HepG2 (cell line): ENCODE measurements around the gene ACACA.

Experiments used
- ASH2L ChIP-seq: fragments of 300-600, 200-600 bp; sonication (generic); IDR thresholded peaks from 2 replicates; pipeline ENCODE4 v1.7.0; 2017; ENCODE audit warnings: low read depth, mild to moderate bottlenecking, moderate library complexity, mixed read lengths, low read length; ENCODE audit not compliant: insufficient read length
- ATF1 ChIP-seq: IDR thresholded peaks from 2 replicates; pipeline ENCODE4 v1.6.1; 2016; ENCODE audit warnings: mild to moderate bottlenecking, control low read depth
- EZH2 ChIP-seq: conservative IDR thresholded peaks from 2 replicates; pipeline ENCODE4 v1.6.1; 2012; ENCODE audit warnings: mild to moderate bottlenecking, low read depth, low read length, moderate library complexity
- IKZF4 ChIP-seq: sonication (generic); formaldehyde crosslinking; IDR thresholded peaks from 2 replicates; pipeline ENCODE4 v1.5.1; 2020; ENCODE audit warnings: borderline replicate concordance, mild to moderate bottlenecking, low read depth, missing genetic modification reagents; ENCODE audit errors: not compliant biosample characterization
- KLF9 ChIP-seq: IDR thresholded peaks from 2 replicates; pipeline ENCODE4 v1.6.1; 2016; ENCODE audit warnings: low read depth
- POLR2AphosphoS5 ChIP-seq: IDR thresholded peaks from 2 replicates; pipeline ENCODE4 v1.6.1; 2012; ENCODE audit warnings: low read depth, low read length
- SOX6 ChIP-seq, 2 experiments: fragments of 450-650 bp in 1 of 2; sonication (generic) in 1 of 2; formaldehyde crosslinking in 1 of 2; IDR thresholded peaks; 2 replicates each; pipeline versions ENCODE4 v1.4.0 to v1.6.1; 2017 to 2020; ENCODE audit warnings: antibody characterized with exemption in 1 of 2, mild to moderate bottlenecking in 1 of 2, missing genetic modification reagents in 1 of 2
- TCF7L2 ChIP-seq: IDR thresholded peaks from 2 replicates; pipeline ENCODE4 v1.6.1; 2011; ENCODE audit warnings: mild to moderate bottlenecking, low read depth, low read length, moderate library complexity
- ZNF232 ChIP-seq: sonication (generic); formaldehyde crosslinking; IDR thresholded peaks from 2 replicates; pipeline ENCODE4 v1.4.0; 2020; ENCODE audit warnings: missing genetic modification reagents, borderline replicate concordance
- TF ChIP-seq, protein P1 (sequence below): sonication (generic); formaldehyde crosslinking; IDR thresholded peaks from 2 replicates; pipeline ENCODE4 v1.5.0; 2020; ENCODE audit warnings: mild to moderate bottlenecking, missing genetic modification reagents, moderate library complexity
- TF ChIP-seq, protein P2 (sequence below): IDR thresholded peaks from 2 replicates; pipeline ENCODE4 v1.6.1; 2012; ENCODE audit warnings: inconsistent platforms
- TF ChIP-seq, protein P3 (sequence below): sonication (generic); formaldehyde crosslinking; conservative IDR thresholded peaks from 2 replicates; pipeline ENCODE4 v1.4.0; 2020; ENCODE audit warnings: missing genetic modification reagents

DNA sequence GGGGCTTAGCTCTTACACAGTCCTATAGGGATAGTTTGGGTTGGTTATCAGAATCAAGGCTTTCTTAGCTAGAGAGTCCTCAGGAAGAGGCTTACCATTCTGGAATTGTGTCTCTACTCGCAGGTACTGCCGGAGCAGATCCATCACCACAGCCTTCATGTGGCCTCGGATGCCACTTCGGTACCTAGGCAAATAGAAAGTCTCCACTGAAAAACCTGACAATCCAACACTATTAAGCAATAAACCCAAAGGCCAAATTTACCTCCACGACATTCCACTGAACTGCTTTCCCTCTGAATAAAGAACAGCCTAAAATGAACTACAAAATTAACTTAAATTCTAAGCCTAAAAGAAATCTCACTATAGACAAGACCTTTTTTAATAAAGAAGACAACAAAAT, 166.3 kb downstream of the ACACA start:
- no peak for TF ChIP-seq EZH2
- TF ChIP-seq, protein P1, sequence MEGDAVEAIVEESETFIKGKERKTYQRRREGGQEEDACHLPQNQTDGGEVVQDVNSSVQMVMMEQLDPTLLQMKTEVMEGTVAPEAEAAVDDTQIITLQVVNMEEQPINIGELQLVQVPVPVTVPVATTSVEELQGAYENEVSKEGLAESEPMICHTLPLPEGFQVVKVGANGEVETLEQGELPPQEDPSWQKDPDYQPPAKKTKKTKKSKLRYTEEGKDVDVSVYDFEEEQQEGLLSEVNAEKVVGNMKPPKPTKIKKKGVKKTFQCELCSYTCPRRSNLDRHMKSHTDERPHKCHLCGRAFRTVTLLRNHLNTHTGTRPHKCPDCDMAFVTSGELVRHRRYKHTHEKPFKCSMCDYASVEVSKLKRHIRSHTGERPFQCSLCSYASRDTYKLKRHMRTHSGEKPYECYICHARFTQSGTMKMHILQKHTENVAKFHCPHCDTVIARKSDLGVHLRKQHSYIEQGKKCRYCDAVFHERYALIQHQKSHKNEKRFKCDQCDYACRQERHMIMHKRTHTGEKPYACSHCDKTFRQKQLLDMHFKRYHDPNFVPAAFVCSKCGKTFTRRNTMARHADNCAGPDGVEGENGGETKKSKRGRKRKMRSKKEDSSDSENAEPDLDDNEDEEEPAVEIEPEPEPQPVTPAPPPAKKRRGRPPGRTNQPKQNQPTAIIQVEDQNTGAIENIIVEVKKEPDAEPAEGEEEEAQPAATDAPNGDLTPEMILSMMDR: no peak
- TF ChIP-seq ASH2L: no peak
- no peak for TF ChIP-seq ZNF232
- TF ChIP-seq ATF1: no peak
- no peak for TF ChIP-seq POLR2AphosphoS5
- no peak for TF ChIP-seq IKZF4 (CRISPR knock-in tag)
- TF ChIP-seq KLF9 (CRISPR knock-in tag): no peak
- TF ChIP-seq, protein P2, sequence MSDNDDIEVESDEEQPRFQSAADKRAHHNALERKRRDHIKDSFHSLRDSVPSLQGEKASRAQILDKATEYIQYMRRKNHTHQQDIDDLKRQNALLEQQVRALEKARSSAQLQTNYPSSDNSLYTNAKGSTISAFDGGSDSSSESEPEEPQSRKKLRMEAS: no peak
- no peak for TF ChIP-seq TCF7L2
- TF ChIP-seq SOX6 (IDR thresholded peaks at IDR 0.05): no peak
- no peak for TF ChIP-seq SOX6 (CRISPR knock-in tag; IDR thresholded peaks at IDR 0.05)
- TF ChIP-seq, protein P3, sequence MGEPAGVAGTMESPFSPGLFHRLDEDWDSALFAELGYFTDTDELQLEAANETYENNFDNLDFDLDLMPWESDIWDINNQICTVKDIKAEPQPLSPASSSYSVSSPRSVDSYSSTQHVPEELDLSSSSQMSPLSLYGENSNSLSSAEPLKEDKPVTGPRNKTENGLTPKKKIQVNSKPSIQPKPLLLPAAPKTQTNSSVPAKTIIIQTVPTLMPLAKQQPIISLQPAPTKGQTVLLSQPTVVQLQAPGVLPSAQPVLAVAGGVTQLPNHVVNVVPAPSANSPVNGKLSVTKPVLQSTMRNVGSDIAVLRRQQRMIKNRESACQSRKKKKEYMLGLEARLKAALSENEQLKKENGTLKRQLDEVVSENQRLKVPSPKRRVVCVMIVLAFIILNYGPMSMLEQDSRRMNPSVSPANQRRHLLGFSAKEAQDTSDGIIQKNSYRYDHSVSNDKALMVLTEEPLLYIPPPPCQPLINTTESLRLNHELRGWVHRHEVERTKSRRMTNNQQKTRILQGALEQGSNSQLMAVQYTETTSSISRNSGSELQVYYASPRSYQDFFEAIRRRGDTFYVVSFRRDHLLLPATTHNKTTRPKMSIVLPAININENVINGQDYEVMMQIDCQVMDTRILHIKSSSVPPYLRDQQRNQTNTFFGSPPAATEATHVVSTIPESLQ: no peak
